ENCODE results near the gene ZMYND11. TPM values are rescaled to one million over a fixed set of nuclear protein-coding genes. Genes with fewer than 3 reads are reported as not detected.

ZMYND11 gene
- total RNA-seq, 1 donor from 2014 or later: 25.5 TPM

DNA sequence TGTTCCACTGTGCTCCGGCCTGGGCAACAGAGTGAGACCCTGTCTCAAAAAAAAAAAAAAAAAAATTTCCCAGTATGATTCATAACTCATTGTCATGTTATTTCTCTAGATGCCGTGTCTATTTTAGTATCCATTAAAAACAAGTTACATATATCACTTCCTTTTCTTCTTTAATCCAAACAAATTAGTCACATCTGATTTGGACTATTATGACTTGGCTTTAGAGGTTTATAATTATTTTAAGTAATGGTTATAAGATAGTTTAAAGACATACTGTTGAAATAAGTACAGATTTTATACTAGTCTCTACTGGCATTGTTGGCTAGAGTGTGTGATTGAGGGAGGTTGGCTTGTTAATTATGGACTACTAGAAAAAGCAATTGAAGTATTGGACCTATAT lies 53.3 kb downstream of the ZMYND11 start:
- no peak overlapping the region for H3K4me3 ChIP-seq (ENCODE audit: low read depth, low read length)
- DNase-seq (ENCODE audit: low read depth): no peak

DNA sequence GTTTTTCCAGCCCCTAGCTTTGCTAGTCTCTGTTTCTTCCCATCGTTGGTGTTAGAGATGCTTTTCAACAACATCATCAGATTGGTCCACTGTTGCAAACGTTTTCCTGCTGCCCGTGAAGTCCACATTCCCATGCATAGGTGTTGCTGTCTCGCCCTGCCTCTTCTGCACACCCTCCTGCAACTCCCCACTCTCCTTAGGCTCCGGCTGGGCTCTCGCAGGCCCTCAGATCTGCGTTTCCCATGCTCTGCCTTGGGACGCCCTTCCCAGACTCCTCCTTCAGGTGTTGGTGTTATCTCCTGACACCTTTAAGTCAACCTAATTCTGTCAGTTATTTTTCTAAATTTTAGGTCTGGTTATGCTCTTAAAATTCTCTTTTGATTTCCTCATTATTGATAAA lies 55.0 kb downstream of the ZMYND11 start:
- H3K4me3 ChIP-seq (ENCODE audit: low read depth, low read length): no peak overlapping the region
- TF ChIP-seq, protein P1, sequence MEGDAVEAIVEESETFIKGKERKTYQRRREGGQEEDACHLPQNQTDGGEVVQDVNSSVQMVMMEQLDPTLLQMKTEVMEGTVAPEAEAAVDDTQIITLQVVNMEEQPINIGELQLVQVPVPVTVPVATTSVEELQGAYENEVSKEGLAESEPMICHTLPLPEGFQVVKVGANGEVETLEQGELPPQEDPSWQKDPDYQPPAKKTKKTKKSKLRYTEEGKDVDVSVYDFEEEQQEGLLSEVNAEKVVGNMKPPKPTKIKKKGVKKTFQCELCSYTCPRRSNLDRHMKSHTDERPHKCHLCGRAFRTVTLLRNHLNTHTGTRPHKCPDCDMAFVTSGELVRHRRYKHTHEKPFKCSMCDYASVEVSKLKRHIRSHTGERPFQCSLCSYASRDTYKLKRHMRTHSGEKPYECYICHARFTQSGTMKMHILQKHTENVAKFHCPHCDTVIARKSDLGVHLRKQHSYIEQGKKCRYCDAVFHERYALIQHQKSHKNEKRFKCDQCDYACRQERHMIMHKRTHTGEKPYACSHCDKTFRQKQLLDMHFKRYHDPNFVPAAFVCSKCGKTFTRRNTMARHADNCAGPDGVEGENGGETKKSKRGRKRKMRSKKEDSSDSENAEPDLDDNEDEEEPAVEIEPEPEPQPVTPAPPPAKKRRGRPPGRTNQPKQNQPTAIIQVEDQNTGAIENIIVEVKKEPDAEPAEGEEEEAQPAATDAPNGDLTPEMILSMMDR (conservative IDR thresholded peaks at IDR 0.05; ENCODE audit: low read depth, low read length): no peak
- no peak for DNase-seq (ENCODE audit: low read depth)

More for the DNA sequence above, 53.3 kb downstream of the ZMYND11 start:
- TF ChIP-seq, protein P1 (conservative IDR thresholded peaks at IDR 0.05; ENCODE audit: low read depth, low read length): no peak

DNA sequence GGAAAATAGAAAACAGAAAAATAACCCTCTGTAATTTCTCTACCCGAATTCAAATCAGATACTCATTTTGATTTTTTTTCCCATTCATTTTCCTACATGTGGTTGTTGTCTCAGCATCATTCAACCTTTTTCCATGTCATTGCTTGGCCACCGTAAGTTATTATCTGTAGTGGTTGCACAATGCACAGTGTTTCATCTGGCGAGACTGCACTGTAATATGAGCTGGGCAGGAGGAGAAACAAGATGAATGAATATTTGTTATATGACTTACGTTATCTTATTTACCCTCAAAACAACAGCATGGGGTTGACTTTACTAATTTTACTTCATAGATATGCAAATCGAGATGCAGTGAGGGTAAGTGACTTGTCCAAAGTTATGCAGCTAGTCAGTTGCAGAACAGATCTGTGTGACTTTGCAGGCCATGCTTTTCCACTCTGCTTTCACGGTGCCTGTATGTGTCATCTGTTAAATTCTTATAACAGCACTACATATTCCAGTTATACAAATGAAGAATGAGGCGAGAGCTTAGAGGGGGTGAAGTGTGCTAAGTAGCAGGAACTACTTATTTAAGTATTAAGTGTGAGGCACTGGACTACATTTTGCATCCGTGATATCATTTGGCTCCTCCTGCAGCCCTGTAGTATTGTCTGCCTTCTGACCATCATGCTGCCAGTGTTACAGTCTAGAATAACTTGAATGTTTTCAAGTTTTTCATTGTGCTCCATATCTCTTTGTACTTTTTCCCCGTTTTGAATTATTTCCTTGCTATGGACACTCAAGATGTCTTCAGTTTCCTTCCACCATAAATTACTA lies 56.7 kb downstream of the ZMYND11 start:
- no peak overlapping the region for H3K4me3 ChIP-seq (ENCODE audit: low read depth, low read length)
- TF ChIP-seq, protein P1 (conservative IDR thresholded peaks at IDR 0.05; ENCODE audit: low read depth, low read length): no peak
- no peak for DNase-seq (ENCODE audit: low read depth)

DNA sequence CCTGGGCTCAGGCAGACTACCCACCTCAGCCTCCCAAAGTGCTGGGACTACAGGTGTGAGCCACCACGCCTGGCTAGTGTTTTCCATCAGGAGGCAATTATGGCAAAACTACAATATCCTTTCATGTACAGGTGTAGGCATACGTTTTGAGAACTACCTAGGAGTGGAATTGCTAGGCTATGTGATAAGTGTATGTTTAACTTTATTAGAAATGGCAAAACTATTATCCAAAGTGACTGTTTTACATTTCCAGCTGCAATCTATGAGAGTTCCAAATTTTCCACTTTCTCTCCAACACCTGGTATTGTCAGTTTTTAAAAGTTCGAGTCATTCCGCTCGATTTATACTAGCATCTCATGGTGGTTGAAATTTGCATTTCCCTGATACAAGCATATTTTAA lies 59.0 kb downstream of the ZMYND11 start:
- no peak overlapping the region for H3K4me3 ChIP-seq (ENCODE audit: low read depth, low read length)
- TF ChIP-seq, protein P1 (conservative IDR thresholded peaks at IDR 0.05; ENCODE audit: low read depth, low read length): no peak

DNA sequence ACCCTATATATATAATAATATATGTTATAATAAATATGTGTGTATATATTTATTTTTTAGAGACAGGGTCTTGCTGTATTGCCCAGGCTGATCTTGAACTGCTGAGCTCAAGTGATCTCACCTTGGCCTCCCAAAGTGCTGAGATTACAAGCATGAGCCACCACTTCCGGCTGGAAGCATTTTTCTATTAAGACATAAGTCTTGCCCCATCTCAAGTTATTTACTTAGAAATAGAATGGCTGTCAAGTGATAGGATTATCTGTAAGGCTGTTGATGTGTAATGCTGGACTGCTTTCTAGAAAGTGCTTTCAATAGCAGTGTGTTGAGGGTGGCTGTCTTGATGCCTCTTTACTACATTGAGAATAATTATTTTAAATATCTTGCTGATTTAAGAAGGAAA lies 65.2 kb downstream of the ZMYND11 start:
- no peak for DNase-seq (ENCODE audit: low read depth)
- no peak overlapping the region for H3K4me3 ChIP-seq (ENCODE audit: low read depth, low read length)
- TF ChIP-seq, protein P1 (conservative IDR thresholded peaks at IDR 0.05; ENCODE audit: low read depth, low read length): no peak

More for the DNA sequence above, 59.0 kb downstream of the ZMYND11 start:
- DNase-seq (ENCODE audit: low read depth): no peak

DNA sequence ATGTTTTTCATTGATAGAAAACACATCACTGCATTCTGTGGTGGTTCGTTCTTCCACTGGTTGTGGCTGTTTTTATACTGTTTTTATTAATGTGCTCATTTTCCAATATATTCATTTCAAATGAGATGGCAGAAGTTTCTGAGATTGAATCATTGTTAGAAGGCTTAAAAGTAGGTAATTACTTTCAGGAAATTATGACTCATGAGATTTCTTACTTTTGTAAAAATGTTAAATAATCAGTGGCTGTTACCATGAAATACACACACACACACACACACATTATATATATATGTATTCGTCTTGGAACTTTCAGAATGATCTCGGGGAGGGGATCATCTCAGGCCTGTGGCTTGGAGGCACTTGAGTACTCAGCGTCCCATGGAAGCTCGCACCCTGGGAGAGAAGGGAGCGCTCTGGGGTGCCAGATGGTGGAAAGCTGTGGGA lies 66.1 kb downstream of the ZMYND11 start:
- DNase-seq (ENCODE audit: low read depth): no peak
- H3K4me3 ChIP-seq (ENCODE audit: low read depth, low read length): no peak overlapping the region
- TF ChIP-seq, protein P1 (conservative IDR thresholded peaks at IDR 0.05; ENCODE audit: low read depth, low read length): no peak

DNA sequence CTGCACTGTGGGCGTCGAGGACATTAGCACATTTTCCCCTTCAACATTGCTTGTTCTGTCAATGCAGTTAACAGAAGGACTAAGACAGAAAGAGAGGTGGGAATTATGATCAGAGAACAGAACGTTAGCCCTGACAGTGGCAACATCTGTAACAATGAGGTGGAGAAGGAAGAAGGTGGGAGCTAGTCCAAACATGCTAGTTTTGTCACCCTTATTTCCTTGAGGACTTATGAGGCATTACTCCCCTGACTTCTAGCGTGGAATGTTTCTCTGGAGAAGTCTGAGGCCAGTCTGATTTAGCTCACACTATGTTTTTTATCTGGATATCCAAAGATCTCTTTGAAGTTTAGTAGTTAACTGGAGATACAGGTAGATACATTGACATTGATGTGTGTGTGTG lies 73.4 kb downstream of the ZMYND11 start:
- no peak overlapping the region for H3K4me3 ChIP-seq (ENCODE audit: low read depth, low read length)
- TF ChIP-seq, protein P1 (conservative IDR thresholded peaks at IDR 0.05; ENCODE audit: low read depth, low read length): no peak
- no peak for DNase-seq (ENCODE audit: low read depth)

All from epithelial cell of proximal tubule (primary cell).